Measurements from ENCODE around the gene WDR19.
"Not testable (repeated sequence)": the region's sequence is repeated elsewhere in the genome, so short reads cannot be mapped to it uniquely, and the experiment has no call there.

The WDR19 gene

DNA sequence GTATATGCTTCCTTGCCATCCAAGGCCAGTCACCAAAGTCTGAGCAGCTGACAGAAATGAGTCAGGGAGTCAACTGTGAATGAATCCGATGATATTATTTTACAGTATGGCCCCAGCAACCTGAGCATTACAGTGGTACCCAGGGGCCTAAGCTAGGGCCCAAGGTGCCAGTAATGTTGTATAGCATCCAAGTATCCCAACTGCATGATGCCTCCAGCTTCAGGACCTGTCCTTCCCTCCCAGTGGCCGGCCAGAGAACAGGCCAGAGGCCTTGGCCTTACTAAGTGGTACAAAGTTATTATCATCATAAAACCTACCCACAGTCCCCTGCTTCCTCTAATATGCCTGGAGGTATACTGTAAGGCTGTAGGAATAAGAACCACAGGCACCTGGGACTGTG, 103.9 kb downstream of the WDR19 start:
- DNase-seq (ENCODE audit: low read depth, low spot score), result no peak
- no peak overlapping the region for H3K4me3 ChIP-seq (ENCODE audit: low read length)

DNA sequence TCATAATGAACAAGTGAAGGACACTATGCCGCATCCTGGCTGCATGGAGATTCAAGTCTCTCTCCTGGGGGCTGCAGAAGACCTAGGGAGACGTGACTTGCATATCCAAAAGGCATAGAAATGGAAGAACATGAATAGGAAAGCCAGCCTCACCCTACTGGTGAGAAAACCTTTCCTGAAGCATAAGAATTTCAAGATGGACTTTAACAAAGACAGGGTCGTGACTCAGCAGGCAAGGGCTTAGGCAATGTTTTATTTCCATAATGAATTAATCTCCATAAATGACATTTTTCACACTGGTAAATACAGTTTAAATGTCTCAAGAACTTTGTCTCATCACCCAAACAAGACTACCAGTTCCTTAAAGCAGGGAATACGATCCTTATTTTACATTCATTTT, 104.9 kb downstream of the WDR19 start:
- no peak for DNase-seq (ENCODE audit: low read depth, low spot score)
- H3K4me3 ChIP-seq (ENCODE audit: low read length), result no peak overlapping the region

DNA sequence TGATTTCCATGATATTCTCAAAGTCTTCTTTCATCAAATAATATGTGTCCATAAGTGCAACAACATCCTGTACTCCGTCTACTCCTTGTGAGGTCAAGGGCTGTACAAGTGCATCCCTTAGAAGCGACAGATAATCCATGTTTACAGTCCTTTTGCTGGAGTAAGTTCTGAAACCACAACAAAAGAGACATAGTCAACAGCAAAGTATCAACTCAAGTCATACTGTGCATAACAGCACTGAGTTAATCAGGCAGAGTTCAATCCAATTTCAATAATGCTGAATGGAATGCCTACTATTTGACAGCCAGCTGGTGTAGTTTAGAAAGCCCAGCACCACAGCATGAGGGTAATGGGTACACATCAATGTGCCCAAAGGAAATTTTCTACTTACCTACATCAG, 109.4 kb downstream of the WDR19 start:
- no peak for DNase-seq (ENCODE audit: low read depth, low spot score)
- H3K4me3 ChIP-seq (ENCODE audit: low read length), result no peak overlapping the region

DNA sequence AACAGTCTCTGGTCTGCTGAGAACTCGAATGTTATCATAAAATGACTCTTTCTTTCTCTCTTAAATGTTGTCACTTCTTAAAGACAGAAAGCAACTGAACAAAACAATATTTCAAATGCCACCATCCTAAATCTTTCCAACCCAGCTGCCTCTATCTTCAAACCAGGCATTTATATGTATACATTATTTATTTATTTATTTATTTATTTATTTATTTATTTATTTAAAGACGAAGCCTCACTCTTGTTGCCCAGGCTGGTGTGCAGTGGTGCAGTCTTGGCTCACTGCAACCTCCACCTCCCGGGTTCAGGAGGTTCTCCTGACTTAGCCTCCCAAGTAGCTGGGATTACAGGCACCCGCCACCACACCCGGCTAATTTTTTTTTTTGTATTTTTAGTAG, 110.1 kb downstream of the WDR19 start:
- DNase-seq (ENCODE audit: low read depth, low spot score); H3K4me3 ChIP-seq (ENCODE audit: low read length): not testable (repeated sequence)

DNA sequence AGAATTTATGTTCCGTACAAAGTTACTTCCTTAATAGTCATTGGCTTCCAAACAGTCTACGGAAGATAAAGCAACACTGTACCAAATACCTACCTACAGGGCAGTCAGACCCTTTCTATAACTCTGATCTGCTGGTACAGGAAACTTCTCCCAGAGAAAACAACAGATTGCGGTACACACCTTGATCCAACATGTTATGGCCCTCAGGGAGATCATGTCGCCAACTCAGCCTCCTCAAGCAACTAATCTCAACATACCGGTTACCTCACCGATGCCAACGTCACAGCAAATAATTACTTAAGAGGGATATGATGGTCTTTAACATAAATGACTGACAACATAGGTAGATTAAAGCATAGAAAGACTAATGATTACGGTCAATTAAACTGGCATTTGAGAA, 113.5 kb downstream of the WDR19 start:
- DNase-seq (ENCODE audit: low read depth, low spot score), result no peak
- no peak overlapping the region for H3K4me3 ChIP-seq (ENCODE audit: low read length)

DNA sequence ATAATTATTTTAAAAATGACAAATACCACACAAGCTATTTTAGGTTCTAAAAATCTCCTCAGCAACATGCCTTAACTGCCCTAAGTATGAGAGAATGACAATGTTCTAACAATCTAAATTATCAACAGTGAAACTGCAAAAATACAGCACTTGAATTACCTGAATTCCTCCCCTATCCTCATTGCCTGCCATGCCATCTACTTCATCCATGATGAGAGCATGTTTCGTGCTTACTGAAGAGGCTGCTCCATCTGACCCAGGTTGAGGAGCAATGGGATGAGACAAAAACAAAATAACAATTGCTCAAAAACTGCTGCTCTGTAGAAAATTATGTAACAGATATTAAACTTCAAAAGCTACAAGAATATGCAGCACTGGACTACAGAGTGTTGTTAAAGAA, 120.6 kb downstream of the WDR19 start:
- no peak for DNase-seq (ENCODE audit: low read depth, low spot score)
- no peak overlapping the region for H3K4me3 ChIP-seq (ENCODE audit: low read length)

DNA sequence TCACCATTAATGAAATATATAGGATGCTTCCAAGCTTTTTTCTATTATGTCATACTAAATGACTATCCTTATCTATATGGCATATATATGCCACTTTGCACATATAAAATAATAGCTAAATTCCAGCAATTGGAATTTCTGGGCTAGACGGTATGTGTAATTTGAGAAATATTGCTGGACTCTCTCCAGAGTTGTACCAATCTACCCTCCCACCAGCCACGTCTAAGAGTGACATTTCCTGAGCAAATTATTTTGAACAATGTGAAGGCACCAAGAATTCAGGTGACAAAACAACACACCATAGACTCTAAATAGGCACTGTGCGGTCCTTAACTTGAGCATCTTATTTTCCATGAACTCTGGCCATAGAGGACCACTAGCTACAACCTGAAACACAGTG, 121.5 kb downstream of the WDR19 start:
- no peak for DNase-seq (ENCODE audit: low read depth, low spot score)
- H3K4me3 ChIP-seq (ENCODE audit: low read length), result no peak overlapping the region

DNA sequence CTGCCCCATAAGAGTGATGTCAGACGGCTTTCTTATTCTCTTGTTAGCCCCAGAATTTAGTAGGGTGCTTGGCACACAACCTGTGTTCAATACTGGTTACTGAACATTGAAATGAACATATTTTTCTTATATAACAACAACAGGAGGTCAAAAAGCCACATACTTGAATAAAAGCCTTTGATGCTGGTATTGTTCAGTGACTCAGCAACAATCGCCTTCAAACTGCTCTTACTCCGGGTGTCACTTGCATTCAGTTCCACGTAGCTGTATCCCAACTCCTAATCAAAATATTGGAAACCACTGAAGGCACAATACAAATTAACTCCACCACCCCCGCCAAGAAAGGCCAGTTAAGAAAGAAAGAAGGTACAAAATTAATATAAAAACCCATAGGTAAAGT, 122.3 kb downstream of the WDR19 start:
- DNase-seq (ENCODE audit: low read depth, low spot score), result no peak
- no peak overlapping the region for H3K4me3 ChIP-seq (ENCODE audit: low read length)

DNA sequence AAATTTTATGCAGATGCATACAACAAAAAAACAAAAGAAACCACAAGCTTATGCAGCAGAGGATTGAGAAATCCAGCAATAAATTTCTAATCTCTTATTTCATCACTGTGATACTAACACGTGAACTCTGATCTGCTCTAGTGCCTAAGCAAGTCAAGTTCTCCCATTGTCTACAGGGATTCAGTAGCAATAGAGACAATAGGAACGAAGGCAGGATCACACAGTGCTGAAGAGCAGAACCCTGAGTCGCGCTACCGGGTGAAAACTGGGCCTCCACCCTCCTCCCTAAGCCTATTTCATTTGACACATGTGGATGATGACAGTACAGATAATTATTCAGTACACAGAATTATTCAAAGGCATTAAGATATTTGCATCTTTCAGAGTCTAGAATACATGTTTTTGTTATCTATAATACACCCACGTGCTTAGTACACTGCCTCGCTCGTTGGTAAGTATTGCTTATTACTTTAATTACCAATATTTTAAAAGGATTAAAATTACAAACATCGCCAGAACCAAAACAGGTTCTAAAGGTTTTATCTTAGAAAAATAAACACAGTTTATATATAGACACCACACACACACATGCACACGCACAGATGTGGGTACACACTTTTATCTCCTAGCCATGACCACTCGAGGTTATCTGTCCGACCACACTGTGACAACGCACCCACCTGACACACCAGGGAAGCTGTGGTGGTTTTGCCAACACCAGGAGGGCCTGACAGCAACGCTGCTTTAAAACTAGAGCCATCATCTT, 123.8 kb downstream of the WDR19 start:
- H3K4me3 ChIP-seq (ENCODE audit: low read length), result no peak overlapping the region
- DNase-seq (ENCODE audit: low read depth, low spot score), result peak; percentile 9

DNA sequence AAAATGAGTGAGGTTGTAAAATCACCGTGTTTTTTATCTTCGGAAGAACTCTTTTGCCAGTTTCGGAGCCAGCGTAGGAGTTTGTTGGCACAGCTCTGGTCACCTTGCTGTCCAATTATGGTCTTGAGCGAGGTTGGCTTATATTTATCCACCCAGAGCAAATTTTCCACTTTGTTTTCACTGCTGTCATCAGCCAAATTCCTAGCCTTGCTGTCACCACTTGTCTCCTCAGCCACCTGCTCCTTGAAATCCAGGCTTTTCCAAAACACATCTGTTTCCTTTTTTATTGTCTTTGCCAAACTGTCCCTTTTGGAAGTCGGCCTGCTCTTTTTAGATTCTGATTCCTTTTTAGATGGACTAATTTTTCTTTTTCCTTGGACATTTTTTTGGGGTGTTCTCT, 126.3 kb downstream of the WDR19 start:
- no peak for DNase-seq (ENCODE audit: low read depth, low spot score)
- H3K4me3 ChIP-seq (ENCODE audit: low read length), result no peak overlapping the region

DNA sequence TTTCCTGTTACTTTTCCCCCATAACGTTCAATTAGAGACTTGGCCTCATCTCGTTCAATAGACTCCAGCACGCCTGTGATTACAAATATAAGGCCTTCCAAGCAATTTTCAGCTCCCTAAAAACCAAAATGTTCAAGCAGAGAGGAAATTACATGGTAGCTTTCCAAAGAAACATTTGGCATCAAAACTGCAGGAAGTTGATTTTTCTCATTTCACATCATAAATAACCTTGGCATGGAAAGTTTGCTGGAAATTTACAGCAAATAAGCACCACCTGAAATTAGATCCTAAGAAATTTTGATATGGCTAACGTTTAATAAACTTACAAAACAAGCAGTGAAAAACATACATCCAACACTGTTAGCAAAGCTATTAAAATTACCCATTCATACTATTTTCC, 130.5 kb downstream of the WDR19 start:
- no peak for DNase-seq (ENCODE audit: low read depth, low spot score)
- H3K4me3 ChIP-seq (ENCODE audit: low read length), result no peak overlapping the region

DNA sequence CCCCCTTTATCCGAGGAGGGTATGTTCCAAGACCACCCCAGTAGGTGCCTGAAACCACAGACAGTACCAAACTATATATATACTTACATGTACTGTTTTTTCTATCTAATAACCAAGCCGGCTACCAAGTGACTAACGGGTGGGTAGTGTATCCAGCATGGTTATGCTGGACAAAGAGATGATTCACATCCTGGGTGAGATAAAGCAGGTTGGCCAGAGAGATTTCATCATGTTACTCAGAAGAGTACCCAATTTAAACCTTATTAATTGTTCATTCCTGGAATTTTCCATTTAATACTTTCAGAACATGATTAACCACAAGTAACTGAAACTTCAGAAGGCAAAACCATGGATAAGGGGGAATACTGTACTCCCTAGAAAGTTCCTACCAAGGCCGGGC, 137.3 kb downstream of the WDR19 start:
- no peak for DNase-seq (ENCODE audit: low read depth, low spot score)
- H3K4me3 ChIP-seq (ENCODE audit: low read length), result no peak overlapping the region

DNA sequence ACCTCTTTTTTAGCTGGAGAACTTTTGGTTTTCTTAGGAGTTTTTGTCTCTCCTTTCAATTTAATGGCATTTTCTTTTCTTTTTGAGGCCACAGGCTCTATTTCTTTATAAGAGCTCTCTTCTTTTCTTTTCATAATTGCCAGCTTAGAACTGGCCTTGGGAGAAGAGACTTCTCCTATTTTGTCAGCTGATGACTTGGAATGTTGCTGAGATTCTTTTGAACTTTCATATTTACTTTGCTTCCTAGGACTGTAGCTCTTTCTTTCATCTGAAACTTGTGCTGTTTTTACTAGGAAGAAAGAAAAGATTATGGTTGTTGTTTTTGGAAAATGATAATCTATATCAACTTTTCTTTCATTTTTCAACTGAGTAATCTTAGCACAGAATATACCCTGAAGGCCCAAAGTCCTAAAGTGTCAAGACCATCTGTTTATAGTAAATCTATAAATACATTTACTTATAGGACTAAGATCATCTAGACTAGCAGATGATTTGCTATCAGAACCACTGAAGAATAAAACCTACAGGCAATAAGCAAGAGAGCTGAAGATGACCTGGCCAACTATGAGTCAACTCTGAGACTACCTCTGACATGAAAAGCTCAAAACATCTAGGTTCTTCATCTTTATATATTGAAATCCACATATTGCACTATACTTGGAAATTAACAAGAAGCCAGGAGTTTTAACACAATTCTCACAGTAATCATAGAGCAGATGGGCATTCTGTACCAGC, 138.2 kb downstream of the WDR19 start:
- no peak for DNase-seq (ENCODE audit: low read depth, low spot score)

DNA sequence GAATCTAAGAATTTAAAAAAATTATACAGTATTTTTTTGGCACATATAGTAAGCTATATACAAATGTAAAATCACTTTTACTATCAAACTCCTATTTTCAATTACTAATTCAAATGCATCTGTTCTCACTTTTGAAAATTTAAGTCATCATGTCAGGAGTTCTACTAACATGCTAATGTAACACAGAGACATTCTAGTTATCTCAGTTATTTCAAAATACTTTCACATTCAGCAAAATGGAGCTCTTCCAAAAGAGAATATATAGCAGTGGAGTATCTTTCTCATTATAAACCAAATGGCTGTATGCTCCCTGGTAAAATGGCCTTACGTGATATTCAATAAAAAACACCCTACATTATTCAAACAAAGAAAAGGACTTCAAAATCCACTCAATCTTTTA, 141.5 kb downstream of the WDR19 start:
- no peak overlapping the region for H3K4me3 ChIP-seq (ENCODE audit: low read length)
- no peak for DNase-seq (ENCODE audit: low read depth, low spot score)

More for the DNA sequence above, 138.2 kb downstream of the WDR19 start:
- H3K4me3 ChIP-seq (ENCODE audit: low read length), result no peak overlapping the region

DNA sequence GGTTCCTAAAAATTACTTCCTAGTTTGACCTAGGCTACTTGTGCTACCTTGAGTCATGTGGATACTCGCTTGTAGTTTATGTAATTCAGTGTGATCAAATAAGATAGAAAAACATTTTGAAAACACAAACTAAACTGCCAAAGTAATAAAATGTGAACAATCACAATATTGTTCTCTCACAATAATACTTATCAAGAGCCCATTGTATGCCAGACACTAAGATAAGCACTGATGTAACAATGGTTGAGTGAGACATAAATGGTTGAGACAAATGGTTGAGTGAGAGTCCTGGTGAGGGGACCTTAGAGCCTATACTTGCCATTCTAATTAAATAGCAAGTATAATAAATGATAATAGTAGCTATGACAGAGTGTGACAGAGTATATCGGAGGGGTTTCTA, 142.1 kb downstream of the WDR19 start:
- no peak for DNase-seq (ENCODE audit: low read depth, low spot score)
- no peak overlapping the region for H3K4me3 ChIP-seq (ENCODE audit: low read length)

DNA sequence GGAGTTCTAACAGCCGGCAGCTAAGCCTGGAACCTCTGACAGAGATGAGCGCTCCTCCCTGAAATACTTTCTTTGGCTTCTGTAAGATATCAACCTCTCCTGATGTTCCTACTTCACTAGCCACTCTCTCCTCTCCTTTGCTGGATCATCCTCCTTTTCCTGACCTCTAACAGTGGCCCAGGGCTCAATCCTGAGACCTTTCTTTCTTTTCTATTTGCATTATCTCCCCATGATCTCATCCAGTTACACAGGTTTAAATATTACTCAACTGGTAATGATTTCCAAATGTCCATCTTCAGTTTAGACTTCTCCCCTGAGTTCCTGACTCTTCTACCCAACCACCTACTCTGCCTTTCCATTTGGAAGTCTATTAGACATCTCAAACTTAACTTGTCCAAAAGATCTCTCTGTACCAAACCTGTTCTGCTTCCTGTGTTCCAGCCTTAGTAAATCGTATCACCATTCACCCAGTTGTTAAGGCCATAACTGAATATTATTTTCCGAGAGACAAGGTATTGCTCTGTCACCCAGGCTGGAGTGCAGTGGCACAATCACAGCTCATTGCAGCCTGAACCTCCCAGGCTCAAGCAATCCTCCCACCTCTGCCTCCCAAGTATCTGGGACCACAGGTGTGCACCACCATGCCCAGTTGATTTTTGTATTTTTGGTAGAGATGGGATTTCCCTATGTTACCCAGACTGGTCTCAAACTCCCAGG, 142.7 kb downstream of the WDR19 start:
- no peak overlapping the region for H3K4me3 ChIP-seq (ENCODE audit: low read length)
- DNase-seq (ENCODE audit: low read depth, low spot score), result no peak

DNA sequence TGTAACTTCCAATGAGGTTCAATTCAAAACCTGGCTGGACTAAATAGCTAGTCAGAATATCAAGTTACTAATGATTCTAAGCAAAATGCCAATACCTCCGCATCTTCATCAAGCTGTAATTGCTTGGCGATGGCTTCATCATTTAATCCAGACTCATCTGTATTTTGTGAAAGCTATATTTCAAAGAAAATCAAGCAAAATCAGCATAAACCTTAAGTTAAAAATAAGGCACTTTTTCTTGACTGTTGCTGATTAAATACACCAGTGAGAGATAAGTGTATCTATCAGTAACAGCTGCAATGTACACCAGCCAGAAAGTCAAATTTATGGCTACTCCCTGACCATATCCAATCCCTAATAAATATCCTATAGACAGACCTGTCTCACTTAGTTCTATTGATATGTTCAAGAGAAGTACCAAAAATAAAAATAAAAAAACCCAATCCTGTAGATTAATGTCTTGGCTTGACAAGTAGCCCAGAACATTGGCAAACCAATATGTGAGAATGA, 144.2 kb downstream of the WDR19 start:
- no peak overlapping the region for H3K4me3 ChIP-seq (ENCODE audit: low read length)
- no peak for DNase-seq (ENCODE audit: low read depth, low spot score)

DNA sequence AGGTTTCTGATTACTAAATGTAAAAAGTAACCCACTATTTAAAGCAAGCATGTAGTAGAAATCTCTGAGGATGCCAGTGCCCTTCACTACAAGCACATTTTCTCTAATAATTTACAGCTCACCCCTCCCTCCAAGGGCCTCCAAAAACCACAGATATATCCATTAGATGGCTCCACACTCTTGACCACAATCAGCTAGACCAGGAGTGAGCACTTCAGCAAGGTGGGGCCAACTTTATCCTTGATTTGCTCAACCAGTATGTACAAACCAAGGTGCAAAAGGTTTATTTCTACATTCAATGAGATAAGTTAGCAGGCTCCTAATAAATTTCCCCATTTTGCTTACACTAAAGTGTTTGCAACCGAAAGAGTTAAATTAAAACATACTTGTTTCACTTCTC, 148.0 kb downstream of the WDR19 start:
- H3K4me3 ChIP-seq (ENCODE audit: low read length), result no peak overlapping the region
- DNase-seq (ENCODE audit: low read depth, low spot score), result no peak

DNA sequence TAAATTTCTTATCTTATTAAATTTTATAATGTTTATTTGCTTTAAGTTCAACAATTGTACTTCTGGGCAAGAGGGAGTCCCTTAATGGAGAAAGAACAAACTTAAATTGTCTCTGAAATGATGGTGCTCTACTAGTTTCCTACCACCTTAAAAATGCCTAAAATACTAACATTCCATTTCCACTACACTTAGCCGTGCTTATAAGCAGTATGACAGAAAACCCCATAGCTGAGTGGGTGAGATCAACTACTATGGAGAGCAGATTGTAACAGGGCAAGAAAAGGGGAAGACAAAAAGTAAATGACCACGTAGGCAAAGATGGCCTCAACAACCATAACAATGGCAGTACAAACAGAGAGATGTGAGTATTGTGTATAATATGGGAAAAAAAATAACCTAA, 148.9 kb downstream of the WDR19 start:
- DNase-seq (ENCODE audit: low read depth, low spot score), result no peak
- H3K4me3 ChIP-seq (ENCODE audit: low read length), result no peak overlapping the region

All from Jurkat, Clone E6-1 (cell line).